VCaP (cell line): Measurements from ENCODE around the gene QTRT2.

Experiments used
- H3K27ac ChIP-seq: fragments of 450-650 bp; 2 replicates; pipeline ENCODE4 v1.5.1; 2017
- TF ChIP-seq, protein P1 (sequence below): fragments of 450-650 bp; conservative IDR thresholded peaks from 2 replicates; pipeline ENCODE4 v1.5.1; 2017; ENCODE audit warnings: mild to moderate bottlenecking, moderate library complexity

QTRT2 gene

DNA sequence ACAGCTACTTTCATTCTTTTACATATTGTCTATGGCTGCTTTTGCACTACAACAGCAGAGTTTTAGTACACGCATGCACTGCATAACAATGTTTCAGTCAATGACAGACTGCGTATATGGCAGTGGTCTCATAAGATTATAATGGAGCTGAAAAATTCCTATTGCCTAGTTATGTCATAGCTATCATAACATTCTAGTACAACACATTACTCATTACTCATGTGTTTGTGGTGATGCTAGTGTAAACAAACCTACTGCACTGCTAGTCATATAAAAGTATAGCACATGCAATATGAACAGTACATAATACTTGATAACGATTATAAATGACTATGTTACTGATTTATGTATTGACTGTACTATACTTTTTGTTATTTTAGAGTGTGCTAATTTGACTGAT lies 47.9 kb downstream of the QTRT2 start:
- TF ChIP-seq, protein P1, sequence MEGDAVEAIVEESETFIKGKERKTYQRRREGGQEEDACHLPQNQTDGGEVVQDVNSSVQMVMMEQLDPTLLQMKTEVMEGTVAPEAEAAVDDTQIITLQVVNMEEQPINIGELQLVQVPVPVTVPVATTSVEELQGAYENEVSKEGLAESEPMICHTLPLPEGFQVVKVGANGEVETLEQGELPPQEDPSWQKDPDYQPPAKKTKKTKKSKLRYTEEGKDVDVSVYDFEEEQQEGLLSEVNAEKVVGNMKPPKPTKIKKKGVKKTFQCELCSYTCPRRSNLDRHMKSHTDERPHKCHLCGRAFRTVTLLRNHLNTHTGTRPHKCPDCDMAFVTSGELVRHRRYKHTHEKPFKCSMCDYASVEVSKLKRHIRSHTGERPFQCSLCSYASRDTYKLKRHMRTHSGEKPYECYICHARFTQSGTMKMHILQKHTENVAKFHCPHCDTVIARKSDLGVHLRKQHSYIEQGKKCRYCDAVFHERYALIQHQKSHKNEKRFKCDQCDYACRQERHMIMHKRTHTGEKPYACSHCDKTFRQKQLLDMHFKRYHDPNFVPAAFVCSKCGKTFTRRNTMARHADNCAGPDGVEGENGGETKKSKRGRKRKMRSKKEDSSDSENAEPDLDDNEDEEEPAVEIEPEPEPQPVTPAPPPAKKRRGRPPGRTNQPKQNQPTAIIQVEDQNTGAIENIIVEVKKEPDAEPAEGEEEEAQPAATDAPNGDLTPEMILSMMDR: no peak

DNA sequence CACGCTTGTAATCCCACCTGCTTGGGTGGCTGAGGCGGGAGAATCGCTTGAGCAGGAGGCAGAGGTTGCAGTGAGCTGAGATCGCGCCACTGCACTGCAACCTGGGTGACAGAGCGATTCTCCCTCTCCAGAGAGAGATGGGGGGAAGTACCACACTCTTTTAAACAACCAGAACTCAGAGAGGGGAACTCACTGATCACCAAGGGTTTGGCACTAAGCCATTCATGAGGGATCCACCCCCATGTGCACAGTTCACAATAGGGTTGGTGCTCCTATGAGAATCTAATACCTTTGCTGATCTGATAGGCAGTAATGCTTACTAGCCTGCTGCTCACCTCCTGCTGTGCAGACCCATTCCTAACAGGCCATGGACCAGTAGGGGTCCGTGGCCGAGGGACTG lies 51.6 kb downstream of the QTRT2 start:
- no peak overlapping the region for H3K27ac ChIP-seq
- TF ChIP-seq, protein P1: no peak

More for the DNA sequence above, 47.9 kb downstream of the QTRT2 start:
- no peak overlapping the region for H3K27ac ChIP-seq

DNA sequence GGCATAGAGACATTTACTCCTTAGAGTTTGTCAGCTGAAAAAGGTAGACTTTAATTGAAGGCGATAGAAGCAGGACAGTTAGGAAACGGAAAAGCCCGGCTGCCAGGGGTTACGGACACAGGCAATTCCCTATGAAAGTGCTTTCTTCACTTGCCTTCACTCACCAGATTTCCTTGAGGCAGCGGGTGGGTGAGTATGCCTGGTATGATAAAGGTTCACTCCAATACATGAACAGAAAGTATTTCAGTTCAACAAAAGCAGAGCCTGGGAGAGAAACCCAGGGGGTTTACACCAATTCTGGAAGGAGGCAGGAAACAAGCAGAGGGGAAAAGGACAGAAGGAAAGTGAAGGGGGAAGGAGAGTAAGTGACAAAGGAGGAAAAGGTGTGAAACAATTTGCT lies 53.9 kb downstream of the QTRT2 start:
- TF ChIP-seq, protein P1: no peak
- no peak overlapping the region for H3K27ac ChIP-seq

DNA sequence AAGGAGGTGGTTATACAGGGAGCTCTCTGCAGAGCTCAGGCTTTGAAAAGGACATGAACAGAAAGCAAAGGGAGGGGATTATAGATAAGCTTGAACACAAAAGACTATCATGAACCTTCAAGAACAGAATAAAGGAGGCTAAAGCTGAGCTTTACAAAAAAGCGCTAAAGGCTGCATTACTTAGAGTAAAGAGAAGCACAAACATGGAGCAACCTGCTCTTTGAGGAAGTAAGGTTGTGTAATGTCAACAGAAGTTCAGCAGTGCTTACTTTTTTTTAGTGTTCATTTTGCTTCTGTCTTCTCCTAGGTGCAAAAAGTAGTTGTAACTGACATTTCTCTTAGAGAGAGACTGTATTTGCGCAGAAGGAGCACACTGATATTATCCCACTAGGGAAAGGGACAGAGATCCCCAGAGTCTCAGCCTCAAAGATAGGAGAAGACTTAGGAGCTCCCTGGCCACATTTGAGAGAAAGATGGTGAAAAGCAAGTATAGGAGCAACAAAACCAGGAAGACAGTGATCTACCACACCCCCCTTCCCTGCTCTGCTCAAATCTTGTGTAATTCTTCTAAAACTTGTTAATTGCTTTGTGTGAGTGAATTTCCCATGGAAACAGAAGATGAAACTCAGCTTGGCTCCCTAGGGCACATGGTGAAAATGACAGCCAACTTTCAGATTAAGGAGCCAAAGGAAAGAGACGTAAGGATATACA lies 54.7 kb downstream of the QTRT2 start:
- TF ChIP-seq, protein P1: no peak
- H3K27ac ChIP-seq: no peak overlapping the region

- TF ChIP-seq, protein P1: no peak
- H3K27ac ChIP-seq: no peak overlapping the region
These were observed 56.2 kb downstream of the QTRT2 start for GRCh38 chr3:114112696-114113095.

- TF ChIP-seq, protein P1: no peak
- H3K27ac ChIP-seq: no peak overlapping the region
These were observed 58.2 kb downstream of the QTRT2 start for GRCh38 chr3:114114719-114115118.

GRCh38 chr3:114115143-114115542 lies 58.6 kb downstream of the QTRT2 start:
- TF ChIP-seq, protein P1: no peak
- no peak overlapping the region for H3K27ac ChIP-seq
